Natural killer cell treated with Interleukin-12 subunit alpha and Interleukin-12 subunit beta and Interleukin-15 and Interleukin-18, amount 100 ng/mL, for 72 hours (primary cell): Measurements from ENCODE around the gene PSMD2. TPM values are rescaled to one million over a fixed set of nuclear protein-coding genes. Genes with fewer than 3 reads are reported as not detected.

Source experiments
- ATAC-seq, 2 donors: fragments of 150-1000 bp; cut with Tn5 transposase in 1 of 2; sonication (Bioruptor Pico), chemical (Tn5 transposase) in 1 of 2; 2 replicates each; pipeline ENCODE4 v1.10.0; 2021
- DNase-seq: peaks from one replicate; pipeline ENCODE4 v3.0.0; 2022; ENCODE audit warnings: low spot score
- H3K27ac Mint-ChIP-seq, 2 donors: 1 replicate in 1 of 2; 2 replicates in 1 of 2; pipeline ENCODE4 v1.8.0; 2022; ENCODE audit warnings: mixed read lengths in 2 of 2, mild to moderate bottlenecking in 1 of 2, moderate library complexity in 1 of 2
- H3K27me3 Mint-ChIP-seq, 2 donors: 1 replicate in 1 of 2; 2 replicates in 1 of 2; pipeline ENCODE4 v1.8.0; 2022; ENCODE audit warnings: mixed read lengths in 2 of 2
- H3K36me3 Mint-ChIP-seq: one replicate; pipeline ENCODE4 v1.8.0; 2022; ENCODE audit warnings: mixed read lengths
- H3K4me1 Mint-ChIP-seq, 2 donors: 1 replicate in 1 of 2; 2 replicates in 1 of 2; pipeline ENCODE4 v1.8.0; 2022; ENCODE audit warnings: low read depth in 2 of 2, mixed read lengths in 2 of 2, mild to moderate bottlenecking in 1 of 2
- H3K4me3 Mint-ChIP-seq: one replicate; pipeline ENCODE4 v1.8.0; 2022; ENCODE audit warnings: mixed read lengths
- H3K9me3 Mint-ChIP-seq: 2 replicates; pipeline ENCODE4 v1.8.0; 2022; ENCODE audit warnings: mixed read lengths
- total RNA-seq, 2 donors: library from RNA; stranded (reverse); gene quantifications; one replicate each; pipeline ENCODE4 v1.2.3, GENCODE V29; 2022

Gene PSMD2
- total RNA-seq, 2 donors from 2014 or later = 285 to 328 TPM

DNA sequence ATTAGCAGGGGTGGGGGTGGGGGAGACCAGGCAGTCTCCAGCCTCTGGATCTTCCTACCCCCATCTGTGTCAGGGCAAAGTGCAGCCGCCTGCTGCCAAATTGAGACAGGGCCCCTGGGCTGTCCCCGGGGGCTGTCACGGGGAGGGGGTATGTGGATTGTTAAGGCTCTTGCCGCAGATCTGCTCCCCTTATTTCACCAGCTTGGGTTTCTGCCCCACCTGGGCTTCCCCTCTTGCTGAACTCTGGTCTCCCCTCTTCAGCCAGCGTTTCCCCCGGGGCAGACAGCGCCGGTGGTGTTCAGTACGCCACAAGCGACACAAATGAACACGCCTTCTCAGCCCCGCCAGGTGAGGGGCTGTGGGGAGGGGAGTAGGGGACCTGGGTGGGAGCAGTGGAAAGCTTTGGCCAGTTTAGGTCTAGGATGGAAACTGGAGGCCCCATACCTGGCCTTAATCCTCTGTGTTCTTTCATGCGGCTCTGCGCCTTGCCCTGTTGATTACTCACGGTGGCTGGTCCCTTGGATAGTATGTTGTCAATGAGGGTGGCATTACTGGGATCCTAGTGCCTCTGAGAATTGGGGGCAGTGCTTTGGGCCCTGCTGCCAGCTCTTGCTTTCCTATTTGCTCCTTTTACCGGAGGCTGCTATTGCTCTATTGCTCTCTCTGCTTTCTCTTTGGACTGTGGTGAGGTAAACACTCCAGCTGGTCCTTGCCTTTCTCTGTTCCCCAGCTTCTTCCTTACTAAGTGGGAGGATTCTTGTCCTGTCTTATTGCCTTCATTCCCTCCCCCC, 17.0 kb downstream of the PSMD2 start:
- Mint-ChIP-seq H3K9me3 (no peaks in the 10 kb centered on the region), H3K36me3 (peaks cover 19% of the 10 kb centered on the region), H3K4me1 (peaks cover 31 to 35% of the 10 kb centered on the region in 2 donors), H3K27ac (peak overlapping the region; percentile 58 to 71), H3K4me3 (peak overlapping the region; percentile 93), H3K27me3 (no peaks in the 10 kb centered on the region)
- no peak for ATAC-seq
- DNase-seq = no peak

DNA sequence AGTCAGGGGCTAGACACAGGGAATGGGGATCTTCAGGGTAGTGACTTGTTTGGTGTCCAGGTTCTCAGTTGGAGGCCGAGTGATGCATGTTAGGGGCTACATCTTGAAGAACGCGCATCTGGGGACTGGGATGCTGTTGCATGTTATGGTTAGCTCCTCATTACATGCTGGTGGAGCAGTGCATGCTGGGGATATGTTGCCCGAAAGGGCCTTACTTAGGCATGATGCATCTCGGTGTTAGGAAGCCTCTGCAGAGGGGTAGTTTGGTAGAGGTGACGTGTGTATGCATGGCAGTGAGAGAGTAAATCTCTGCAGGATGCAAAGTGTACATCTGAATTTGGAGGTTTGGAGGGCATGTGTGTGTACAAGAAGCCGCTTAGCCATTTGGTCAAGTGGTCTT, 17.8 kb downstream of the PSMD2 start:
- H3K36me3 Mint-ChIP-seq = peaks cover 27% of the 10 kb centered on the region
- H3K27ac Mint-ChIP-seq = peak overlapping the region; percentile 58 to 71
- no peak for DNase-seq
- peaks cover 34 to 41% of the 10 kb centered on the region in 2 donors for H3K4me1 Mint-ChIP-seq
- no peak for ATAC-seq
- H3K4me3 Mint-ChIP-seq = peak overlapping the region; percentile 93
- H3K27me3 Mint-ChIP-seq = no peaks in the 10 kb centered on the region
- no peaks in the 10 kb centered on the region for H3K9me3 Mint-ChIP-seq

DNA sequence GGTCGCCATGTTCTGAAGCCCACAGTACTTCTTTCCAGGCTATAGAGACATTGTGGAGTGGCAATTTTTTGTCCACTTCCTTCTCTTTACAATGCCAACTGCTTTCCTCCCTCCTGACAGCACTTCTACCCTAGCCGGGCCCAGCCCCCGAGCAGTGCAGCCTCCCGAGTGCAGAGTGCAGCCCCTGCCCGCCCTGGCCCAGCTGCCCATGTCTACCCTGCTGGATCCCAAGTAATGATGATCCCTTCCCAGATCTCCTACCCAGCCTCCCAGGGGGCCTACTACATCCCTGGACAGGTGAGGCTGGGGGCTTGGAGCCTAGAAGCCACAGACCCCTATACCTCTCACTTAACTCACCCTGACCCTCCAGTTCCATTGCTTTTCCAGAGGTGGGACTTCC, 18.2 kb downstream of the PSMD2 start:
- Mint-ChIP-seq H3K4me1 (peaks cover 34 to 41% of the 10 kb centered on the region in 2 donors), H3K36me3 (peaks cover 31% of the 10 kb centered on the region), H3K9me3 (no peaks in the 10 kb centered on the region), H3K27me3 (no peaks in the 10 kb centered on the region), H3K4me3 (peak overlapping the region; percentile 93), H3K27ac (peak overlapping the region; percentile 38 to 58)
- no peak for DNase-seq
- no peak for ATAC-seq

DNA sequence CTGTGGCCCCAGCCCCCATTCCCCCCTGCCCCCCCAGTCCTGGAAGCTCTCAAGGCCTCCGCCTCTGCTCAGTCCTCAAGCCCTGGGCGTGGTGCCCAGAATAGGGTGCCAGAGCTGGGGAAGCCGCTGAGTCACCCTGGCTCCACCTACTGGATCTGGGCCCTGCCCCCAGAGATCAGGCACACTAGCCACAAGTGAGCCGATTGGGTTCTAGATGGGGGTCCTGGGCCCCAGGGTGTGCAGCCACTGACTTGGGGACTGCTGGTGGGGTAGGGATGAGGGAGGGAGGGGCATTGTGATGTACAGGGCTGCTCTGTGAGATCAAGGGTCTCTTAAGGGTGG, 21.0 kb downstream of the PSMD2 start:
- Mint-ChIP-seq H3K27ac (peak overlapping the region in 1 of 2 donors; percentile 53), H3K4me3 (no peak overlapping the region), H3K4me1 (peaks cover 37 to 47% of the 10 kb centered on the region in 2 donors), H3K9me3 (no peaks in the 10 kb centered on the region), H3K36me3 (peaks cover 43% of the 10 kb centered on the region), H3K27me3 (no peaks in the 10 kb centered on the region)
- DNase-seq = no peak
- peak in 1 of 2 donors; percentile 36 for ATAC-seq

DNA sequence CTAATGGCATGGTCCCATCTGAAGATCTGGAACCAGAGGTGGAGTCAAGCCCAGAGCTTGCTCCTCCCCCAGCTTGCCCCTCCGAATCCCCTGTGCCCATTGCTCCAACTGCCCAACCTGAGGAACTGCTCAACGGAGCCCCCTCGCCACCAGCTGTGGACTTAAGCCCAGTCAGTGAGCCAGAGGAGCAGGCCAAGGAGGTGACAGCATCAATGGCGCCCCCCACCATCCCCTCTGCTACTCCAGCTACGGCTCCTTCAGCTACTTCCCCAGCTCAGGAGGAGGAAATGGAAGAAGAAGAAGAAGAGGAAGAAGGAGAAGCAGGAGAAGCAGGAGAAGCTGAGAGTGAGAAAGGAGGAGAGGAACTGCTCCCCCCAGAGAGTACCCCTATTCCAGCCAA, 22.6 kb downstream of the PSMD2 start:
- no peak for DNase-seq
- peaks cover 40% of the 10 kb centered on the region for H3K36me3 Mint-ChIP-seq
- no peaks in the 10 kb centered on the region for H3K27me3 Mint-ChIP-seq
- ATAC-seq = no peak
- H3K4me1 Mint-ChIP-seq = peaks cover 32 to 40% of the 10 kb centered on the region in 2 donors
- H3K9me3 Mint-ChIP-seq = no peaks in the 10 kb centered on the region
- H3K4me3 Mint-ChIP-seq = no peak overlapping the region
- H3K27ac Mint-ChIP-seq = no peak overlapping the region

DNA sequence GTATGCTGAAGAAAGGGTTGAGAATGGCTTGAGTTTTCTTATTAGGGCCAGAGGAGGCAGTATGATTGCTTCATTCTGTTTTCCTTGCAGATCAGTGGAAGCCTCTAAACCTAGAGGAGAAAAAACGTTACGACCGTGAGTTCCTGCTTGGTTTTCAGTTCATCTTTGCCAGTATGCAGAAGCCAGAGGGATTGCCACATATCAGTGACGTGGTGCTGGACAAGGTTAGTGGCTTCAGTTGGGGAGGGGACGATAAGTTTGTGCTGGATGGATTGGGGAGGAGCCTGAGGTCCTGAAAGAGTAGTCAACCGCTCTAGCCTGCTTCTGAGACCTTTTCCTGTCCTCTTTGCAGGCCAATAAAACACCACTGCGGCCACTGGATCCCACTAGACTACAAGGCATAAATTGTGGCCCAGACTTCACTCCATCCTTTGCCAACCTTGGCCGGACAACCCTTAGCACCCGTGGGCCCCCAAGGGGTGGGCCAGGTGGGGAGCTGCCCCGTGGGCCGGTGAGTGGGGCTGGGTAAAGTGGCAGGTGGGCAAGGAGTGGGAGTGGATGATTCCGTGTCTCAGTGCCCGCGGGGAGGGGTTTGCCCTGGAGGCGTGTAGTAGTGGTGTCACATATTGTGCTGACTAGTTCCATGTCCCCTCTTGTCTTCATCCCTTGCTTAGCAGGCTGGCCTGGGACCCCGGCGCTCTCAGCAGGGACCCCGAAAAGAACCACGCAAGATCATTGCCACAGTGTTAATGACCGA, 23.9 kb downstream of the PSMD2 start:
- no peak for DNase-seq
- H3K36me3 Mint-ChIP-seq = peaks cover 46% of the 10 kb centered on the region
- no peak overlapping the region for H3K4me3 Mint-ChIP-seq
- peaks cover 24 to 30% of the 10 kb centered on the region in 2 donors for H3K4me1 Mint-ChIP-seq
- peak overlapping the region in 1 of 2 donors; percentile 35 for H3K27ac Mint-ChIP-seq
- ATAC-seq = no peak
- H3K9me3 Mint-ChIP-seq = no peaks in the 10 kb centered on the region
- H3K27me3 Mint-ChIP-seq = no peaks in the 10 kb centered on the region

DNA sequence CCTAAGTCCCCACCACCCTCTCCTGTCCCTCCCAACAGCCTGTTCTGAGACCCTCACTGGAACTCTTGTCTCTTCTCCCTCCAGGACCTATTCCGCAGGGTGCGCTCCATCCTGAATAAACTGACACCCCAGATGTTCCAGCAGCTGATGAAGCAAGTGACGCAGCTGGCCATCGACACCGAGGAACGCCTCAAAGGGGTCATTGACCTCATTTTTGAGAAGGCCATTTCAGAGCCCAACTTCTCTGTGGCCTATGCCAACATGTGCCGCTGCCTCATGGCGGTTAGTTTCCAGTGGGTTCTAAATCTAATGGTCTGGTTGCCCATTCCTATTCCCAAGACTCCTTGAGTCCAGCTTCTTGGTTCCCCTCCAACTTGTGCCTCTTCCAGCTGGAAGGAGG, 24.7 kb downstream of the PSMD2 start:
- Mint-ChIP-seq H3K9me3 (no peaks in the 10 kb centered on the region), H3K4me3 (no peak overlapping the region), H3K36me3 (peaks cover 45% of the 10 kb centered on the region), H3K4me1 (peaks cover 25 to 27% of the 10 kb centered on the region in 2 donors), H3K27me3 (no peaks in the 10 kb centered on the region), H3K27ac (no peak overlapping the region)
- DNase-seq (no peak), ATAC-seq (no peak)

DNA sequence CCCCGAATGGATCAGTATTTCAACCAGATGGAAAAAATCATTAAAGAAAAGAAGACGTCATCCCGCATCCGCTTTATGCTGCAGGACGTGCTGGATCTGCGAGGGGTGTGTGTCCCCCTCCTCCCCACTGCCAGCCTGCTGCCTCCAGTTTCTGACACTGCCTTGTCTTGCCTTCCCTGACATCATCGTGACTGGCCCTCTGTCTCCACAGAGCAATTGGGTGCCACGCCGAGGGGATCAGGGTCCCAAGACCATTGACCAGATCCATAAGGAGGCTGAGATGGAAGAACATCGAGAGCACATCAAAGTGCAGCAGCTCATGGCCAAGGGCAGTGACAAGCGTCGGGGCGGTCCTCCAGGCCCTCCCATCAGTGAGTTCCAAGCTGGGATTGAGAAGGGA, 26.2 kb downstream of the PSMD2 start:
- no peaks in the 10 kb centered on the region for H3K9me3 Mint-ChIP-seq
- ATAC-seq = no peak
- peaks cover 57% of the 10 kb centered on the region for H3K36me3 Mint-ChIP-seq
- no peaks in the 10 kb centered on the region for H3K27me3 Mint-ChIP-seq
- peaks cover 22 to 23% of the 10 kb centered on the region in 2 donors for H3K4me1 Mint-ChIP-seq
- no peak for DNase-seq
- H3K4me3 Mint-ChIP-seq = no peak overlapping the region
- no peak overlapping the region for H3K27ac Mint-ChIP-seq

DNA sequence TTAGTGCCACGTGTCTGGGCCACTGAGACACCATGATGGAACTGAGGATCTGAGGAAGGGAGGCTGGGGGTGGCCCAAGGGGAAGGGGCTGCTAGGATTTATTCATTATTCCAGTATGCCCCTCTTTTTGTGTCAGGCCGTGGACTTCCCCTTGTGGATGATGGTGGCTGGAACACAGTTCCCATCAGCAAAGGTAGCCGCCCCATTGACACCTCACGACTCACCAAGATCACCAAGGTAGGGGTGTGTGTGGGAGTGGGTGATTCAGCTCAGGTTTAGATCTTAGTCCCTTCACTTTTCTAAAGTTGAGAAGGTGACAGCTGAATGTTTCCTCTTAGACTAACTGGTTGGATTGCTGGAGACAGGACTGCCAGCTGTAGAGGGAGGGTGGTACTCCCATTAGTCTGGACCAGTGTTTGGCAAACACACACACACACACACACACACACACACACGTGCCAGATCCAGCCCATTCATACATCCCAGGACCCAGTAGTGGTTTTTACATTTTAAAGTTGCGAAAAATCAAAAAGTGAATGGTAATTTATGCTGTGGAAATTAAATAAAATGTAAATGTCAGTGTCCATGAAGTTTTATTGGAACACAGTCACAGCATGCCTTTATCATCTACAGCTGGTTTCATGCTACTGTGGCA, 26.8 kb downstream of the PSMD2 start:
- ATAC-seq (no peak), DNase-seq (no peak)
- Mint-ChIP-seq H3K4me1 (peaks cover 20 to 21% of the 10 kb centered on the region in 2 donors), H3K4me3 (no peak overlapping the region), H3K27me3 (no peaks in the 10 kb centered on the region), H3K27ac (no peak overlapping the region), H3K9me3 (no peaks in the 10 kb centered on the region), H3K36me3 (peaks cover 55% of the 10 kb centered on the region)

DNA sequence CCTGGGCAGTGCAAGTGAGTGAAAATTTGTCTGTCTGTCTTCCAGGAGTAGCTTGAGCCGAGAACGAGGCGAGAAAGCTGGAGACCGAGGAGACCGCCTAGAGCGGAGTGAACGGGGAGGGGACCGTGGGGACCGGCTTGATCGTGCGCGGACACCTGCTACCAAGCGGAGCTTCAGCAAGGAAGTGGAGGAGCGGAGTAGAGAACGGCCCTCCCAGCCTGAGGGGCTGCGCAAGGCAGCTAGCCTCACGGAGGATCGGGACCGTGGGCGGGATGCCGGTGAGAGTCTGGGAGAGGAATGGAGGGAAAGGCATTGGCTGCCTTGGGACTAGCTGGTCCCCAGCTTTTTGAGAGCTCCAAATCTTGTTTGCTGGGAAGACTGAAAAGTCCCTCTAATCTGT, 28.1 kb downstream of the PSMD2 start:
- DNase-seq = no peak
- ATAC-seq = no peak
- Mint-ChIP-seq H3K9me3 (no peaks in the 10 kb centered on the region), H3K27me3 (no peaks in the 10 kb centered on the region), H3K4me3 (no peak overlapping the region), H3K27ac (peak overlapping the region in 1 of 2 donors; percentile 16), H3K4me1 (peaks cover 13 to 21% of the 10 kb centered on the region in 2 donors), H3K36me3 (peaks cover 47% of the 10 kb centered on the region)

DNA sequence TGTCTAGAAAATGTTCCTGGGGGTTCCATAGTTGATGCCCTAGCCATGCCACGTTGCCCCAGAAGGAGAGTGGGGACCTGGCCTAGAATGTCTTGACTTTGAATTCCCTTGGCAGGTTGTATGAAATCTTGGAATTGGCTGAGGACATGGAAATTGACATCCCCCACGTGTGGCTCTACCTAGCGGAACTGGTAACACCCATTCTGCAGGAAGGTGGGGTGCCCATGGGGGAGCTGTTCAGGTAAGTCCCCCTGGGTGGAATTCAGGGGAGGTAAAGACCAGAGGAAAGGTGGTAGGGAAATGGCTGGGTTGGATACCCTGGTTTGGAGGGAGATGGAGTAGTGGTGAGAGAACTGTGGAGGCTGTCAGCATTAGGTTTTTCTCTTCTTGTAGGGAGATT, 29.5 kb downstream of the PSMD2 start:
- Mint-ChIP-seq H3K27ac (peak overlapping the region in 1 of 2 donors; percentile 25), H3K9me3 (no peaks in the 10 kb centered on the region), H3K4me3 (no peak overlapping the region), H3K36me3 (peaks cover 54% of the 10 kb centered on the region), H3K27me3 (no peaks in the 10 kb centered on the region), H3K4me1 (peaks cover 27 to 34% of the 10 kb centered on the region in 2 donors)
- no peak for ATAC-seq
- DNase-seq = no peak

DNA sequence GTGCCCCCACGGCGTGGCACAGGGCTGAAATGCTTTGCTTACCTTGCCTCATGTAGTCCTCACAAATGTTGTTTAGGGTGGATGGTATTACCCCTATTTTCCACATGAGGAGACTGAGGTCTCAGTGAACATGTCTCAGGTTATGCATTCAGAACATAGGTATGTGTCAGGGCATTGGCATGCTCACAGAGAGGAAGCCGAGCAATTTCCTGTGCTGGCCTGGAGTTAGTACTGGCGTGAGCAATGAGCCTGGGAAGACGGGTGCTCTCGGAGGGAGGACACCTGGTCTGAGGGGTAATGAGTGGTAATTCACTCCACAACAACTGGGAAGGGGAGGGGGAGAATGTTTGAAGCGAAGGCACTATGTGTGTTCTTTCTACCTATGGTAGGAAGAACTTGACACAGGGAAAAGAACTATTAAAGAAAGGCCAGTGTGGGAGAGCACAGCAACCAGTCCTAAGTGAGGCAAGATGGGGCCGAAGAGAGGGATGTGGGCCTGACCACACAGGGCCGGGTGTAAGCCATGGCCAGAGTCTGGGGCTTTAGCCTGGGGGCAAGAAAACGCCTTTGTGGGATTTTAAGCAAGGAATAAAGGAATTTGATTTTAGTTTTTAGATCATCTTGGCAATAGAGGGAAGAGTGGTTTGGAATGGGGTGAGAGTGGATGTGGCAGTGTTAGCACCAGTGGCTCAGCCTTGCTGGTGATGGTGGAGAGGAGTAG, 33.5 kb downstream of the PSMD2 start:
- DNase-seq (no peak), ATAC-seq (no peak)
- peaks cover 42% of the 10 kb centered on the region for H3K36me3 Mint-ChIP-seq
- H3K9me3 Mint-ChIP-seq = no peaks in the 10 kb centered on the region
- peak overlapping the region; percentile 62 to 70 for H3K27ac Mint-ChIP-seq
- H3K4me3 Mint-ChIP-seq = no peak overlapping the region
- no peaks in the 10 kb centered on the region for H3K27me3 Mint-ChIP-seq
- H3K4me1 Mint-ChIP-seq = peaks cover 51 to 53% of the 10 kb centered on the region in 2 donors

DNA sequence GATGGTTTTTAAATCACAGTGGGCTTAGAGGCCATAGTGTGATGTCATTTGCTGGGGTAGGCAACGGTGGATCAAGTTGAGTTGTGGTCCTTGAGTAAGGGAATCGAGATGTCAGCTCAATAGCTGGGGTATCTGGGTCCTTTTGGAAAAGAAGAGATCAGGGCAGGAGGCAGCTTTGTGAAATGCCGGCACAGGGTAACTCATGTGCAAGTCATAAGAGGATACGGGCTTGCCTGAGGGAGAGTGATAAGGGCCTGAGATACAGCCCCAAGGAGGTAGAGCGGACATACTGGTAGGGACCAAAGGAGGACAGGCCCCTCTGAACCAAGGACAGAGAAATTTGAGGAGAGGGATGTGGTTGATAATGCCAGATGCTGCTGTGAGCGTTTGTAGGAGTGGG, 34.1 kb downstream of the PSMD2 start:
- Mint-ChIP-seq H3K27ac (peak overlapping the region; percentile 62 to 70), H3K27me3 (no peaks in the 10 kb centered on the region), H3K4me3 (peak overlapping the region; percentile 14), H3K36me3 (peaks cover 40% of the 10 kb centered on the region), H3K9me3 (no peaks in the 10 kb centered on the region), H3K4me1 (peaks cover 58 to 60% of the 10 kb centered on the region in 2 donors)
- DNase-seq (no peak), ATAC-seq (no peak)
